Right lobe of liver (tissue), 4 donors: Measurements from ENCODE around the gene SDK1.

Source experiments
- POLR2A ChIP-seq: fragments of 450-650 bp; IDR thresholded peaks from one replicate; pipeline ENCODE4 v1.6.1; 2017; ENCODE audit warnings: antibody characterized with exemption, mild to moderate bottlenecking
- TF ChIP-seq, protein P1 (sequence below), 4 donors: fragments of 200-600 bp in 3 of 4; fragments of 450-650 bp in 1 of 4; IDR thresholded peaks; one replicate each; pipeline versions ENCODE4 v1.5.1 to v1.8.0; 2016 to 2022; ENCODE audit warnings: antibody characterized with exemption in 4 of 4, mild to moderate bottlenecking in 2 of 4
- donor health status: DM: no; HTN: no; CAD: no.
- donor health status: DM: no; HTN: no; CAD: no.
- donor health status: DM: no; HTN: yes; CAD: no.

DNA sequence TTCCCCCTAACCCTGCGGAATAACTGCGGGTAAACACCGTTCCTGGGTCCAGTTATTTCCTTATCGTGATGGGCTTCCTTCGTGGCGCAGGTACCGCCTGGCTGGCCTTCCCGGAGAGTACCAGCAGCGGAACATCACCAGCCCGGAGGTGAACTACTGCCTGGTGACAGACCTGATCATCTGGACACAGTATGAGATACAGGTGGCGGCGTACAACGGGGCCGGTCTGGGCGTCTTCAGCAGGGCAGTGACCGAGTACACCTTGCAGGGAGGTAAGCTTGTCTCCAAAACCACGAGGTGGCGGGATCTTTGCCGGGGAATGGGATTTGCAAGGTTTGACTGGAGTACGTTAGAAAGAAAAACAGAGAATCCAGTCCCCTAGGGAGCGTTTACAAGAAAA lies 716.0 kb downstream of the SDK1 start:
- TF ChIP-seq, protein P1, sequence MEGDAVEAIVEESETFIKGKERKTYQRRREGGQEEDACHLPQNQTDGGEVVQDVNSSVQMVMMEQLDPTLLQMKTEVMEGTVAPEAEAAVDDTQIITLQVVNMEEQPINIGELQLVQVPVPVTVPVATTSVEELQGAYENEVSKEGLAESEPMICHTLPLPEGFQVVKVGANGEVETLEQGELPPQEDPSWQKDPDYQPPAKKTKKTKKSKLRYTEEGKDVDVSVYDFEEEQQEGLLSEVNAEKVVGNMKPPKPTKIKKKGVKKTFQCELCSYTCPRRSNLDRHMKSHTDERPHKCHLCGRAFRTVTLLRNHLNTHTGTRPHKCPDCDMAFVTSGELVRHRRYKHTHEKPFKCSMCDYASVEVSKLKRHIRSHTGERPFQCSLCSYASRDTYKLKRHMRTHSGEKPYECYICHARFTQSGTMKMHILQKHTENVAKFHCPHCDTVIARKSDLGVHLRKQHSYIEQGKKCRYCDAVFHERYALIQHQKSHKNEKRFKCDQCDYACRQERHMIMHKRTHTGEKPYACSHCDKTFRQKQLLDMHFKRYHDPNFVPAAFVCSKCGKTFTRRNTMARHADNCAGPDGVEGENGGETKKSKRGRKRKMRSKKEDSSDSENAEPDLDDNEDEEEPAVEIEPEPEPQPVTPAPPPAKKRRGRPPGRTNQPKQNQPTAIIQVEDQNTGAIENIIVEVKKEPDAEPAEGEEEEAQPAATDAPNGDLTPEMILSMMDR (IDR thresholded peaks at IDR 0.05) = no peak
- TF ChIP-seq POLR2A = no peak
